Fibroblast of mammary gland (primary cell): ENCODE results near the gene ALAS1.

ENCODE experiments used
- DNase-seq: peaks from one replicate; pipeline ENCODE4 v3.0.0-alpha.2; 2010; ENCODE audit warnings: low read depth
- H3K4me3 ChIP-seq: 2 replicates; pipeline ENCODE4 v1.5.1; 2011; ENCODE audit warnings: low read depth, mild to moderate bottlenecking, low read length, moderate library complexity; ENCODE audit not compliant: control insufficient read depth
- CTCF ChIP-seq: conservative IDR thresholded peaks from 2 replicates; pipeline ENCODE4 v1.5.1; 2011; ENCODE audit warnings: low read depth, low read length, inconsistent platforms; ENCODE audit not compliant: control insufficient read depth, insufficient read depth

Gene ALAS1

GRCh38 chr3:52183786-52184445 is 14.0 kb upstream of the ALAS1 start:
- H3K4me3 ChIP-seq = no peak overlapping the region
- TF ChIP-seq CTCF = no peak
- no peak for DNase-seq

GRCh38 chr3:52184690-52185089 is 13.3 kb upstream of the ALAS1 start:
- no peak for TF ChIP-seq CTCF
- no peak for DNase-seq
- no peak overlapping the region for H3K4me3 ChIP-seq

DNA sequence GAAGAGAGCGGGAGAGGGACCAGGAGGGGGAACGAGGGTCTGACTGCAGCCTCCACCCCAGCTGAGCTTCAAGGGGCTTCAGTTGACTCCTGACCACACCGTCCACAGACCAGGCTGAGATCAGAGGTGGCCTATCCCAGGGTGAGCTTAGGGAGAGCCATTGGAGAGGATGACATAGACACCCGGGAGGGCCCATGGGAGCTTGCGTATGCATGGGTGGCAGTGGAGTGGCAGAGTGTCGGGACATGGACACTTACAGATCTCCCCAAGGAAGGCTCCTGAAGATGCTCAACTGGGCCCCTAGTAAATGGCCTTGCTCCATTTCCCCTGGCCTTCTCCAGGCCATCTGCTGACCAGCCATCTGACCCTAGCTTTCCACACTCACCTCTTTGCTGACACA is 12.6 kb upstream of the ALAS1 start:
- DNase-seq = no peak
- TF ChIP-seq CTCF = no peak
- no peak overlapping the region for H3K4me3 ChIP-seq

GRCh38 chr3:52185837-52186236 is 12.1 kb upstream of the ALAS1 start:
- no peak for TF ChIP-seq CTCF
- no peak for DNase-seq
- no peak overlapping the region for H3K4me3 ChIP-seq

DNA sequence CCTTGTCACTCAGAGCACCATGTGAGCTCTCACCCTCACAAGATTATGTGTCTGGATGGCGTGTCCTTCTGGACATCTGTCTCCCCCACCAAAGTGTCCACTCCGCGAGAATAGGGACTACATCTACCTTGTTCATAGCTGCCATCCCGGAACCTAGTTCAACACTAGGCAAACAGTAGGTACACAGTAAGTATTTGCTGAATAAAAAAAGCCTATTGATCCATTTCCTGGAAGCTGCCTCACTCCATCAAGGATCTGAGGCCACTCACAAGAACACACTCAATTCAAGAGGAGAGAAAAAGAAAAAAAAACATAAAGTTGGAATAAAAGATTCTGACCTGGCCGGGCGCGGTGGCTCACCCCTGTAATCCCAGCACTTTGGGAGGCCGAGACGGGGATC is 11.2 kb upstream of the ALAS1 start:
- no peak overlapping the region for H3K4me3 ChIP-seq
- TF ChIP-seq CTCF = no peak
- no peak for DNase-seq

- DNase-seq = no peak
- no peak for TF ChIP-seq CTCF
- H3K4me3 ChIP-seq = no peak overlapping the region
Measured at GRCh38 chr3:52188556-52188955, 9.4 kb upstream of the ALAS1 start.

DNA sequence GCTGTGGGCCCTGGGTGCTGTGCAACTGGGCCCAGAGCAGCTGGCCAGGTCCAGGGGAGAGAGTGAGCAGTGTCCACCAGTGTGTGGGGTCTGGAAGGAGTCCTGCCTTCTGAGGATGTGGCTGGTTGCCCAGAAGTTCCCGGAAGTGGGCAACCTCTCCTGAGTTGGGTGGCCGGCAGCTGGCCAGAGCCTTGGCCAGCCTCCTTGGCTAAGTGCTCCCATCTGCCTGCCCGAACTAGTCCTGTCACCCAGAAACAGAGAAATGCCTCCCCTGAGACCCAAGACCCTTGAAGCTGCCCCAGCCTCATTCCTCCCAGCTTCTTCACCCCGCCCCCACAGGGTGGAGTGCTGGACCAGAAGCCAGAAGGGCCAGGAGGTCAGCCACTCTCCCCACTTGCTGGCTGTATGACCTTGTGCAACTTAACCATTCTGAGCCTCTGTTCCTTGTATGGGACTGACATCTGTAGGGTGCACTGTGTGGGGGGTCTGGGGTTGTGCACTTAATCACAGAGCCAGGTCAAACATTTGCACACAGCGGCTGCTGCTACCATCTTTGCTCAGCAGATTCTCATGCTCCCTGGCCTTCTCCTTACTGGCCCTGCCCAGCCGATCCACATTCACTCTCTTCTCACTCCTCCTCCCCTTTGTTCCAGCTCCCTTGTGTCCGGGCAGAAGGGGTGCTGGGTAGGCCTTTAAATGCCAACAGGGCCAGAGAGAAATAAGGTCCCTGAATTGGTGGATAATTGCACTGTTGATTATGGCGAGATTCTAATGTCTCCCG is 7.5 kb upstream of the ALAS1 start:
- DNase-seq = peak; percentile 73
- H3K4me3 ChIP-seq = no peak overlapping the region
- TF ChIP-seq CTCF = no peak
